ENCODE data around the gene DCAF7.
A peak's percentile ranks its signal among the peaks of the same experiment; 100 is the strongest.

The DCAF7 gene

GRCh38 chr17:63517825-63518534 is 32.3 kb upstream of the DCAF7 start:
- Mint-ChIP-seq H3K9me3 (no peaks in the 10 kb centered on the region), H3K4me3 (no peak overlapping the region), H3K4me1 (no peaks in the 10 kb centered on the region), H3K27ac (no peak overlapping the region), H3K36me3 (no peaks in the 10 kb centered on the region), H3K27me3 (peaks cover 46% of the 10 kb centered on the region)
- ATAC-seq: no peak

GRCh38 chr17:63519116-63519881 is 31.0 kb upstream of the DCAF7 start:
- Mint-ChIP-seq H3K36me3 (no peaks in the 10 kb centered on the region), H3K27ac (no peak overlapping the region), H3K4me1 (peaks cover 8% of the 10 kb centered on the region), H3K9me3 (no peaks in the 10 kb centered on the region), H3K27me3 (peaks cover 51% of the 10 kb centered on the region), H3K4me3 (no peak overlapping the region)
- no peak for ATAC-seq

- Mint-ChIP-seq H3K36me3 (no peaks in the 10 kb centered on the region), H3K27me3 (peaks cover 59% of the 10 kb centered on the region), H3K9me3 (no peaks in the 10 kb centered on the region), H3K27ac (no peak overlapping the region), H3K4me3 (no peak overlapping the region), H3K4me1 (peaks cover 8% of the 10 kb centered on the region)
- no peak for ATAC-seq
Observed at GRCh38 chr17:63519972-63520882, 30.1 kb upstream of the DCAF7 start.

- no peak within 1 kb of the TSS for H3K27ac Mint-ChIP-seq
- H3K4me1 Mint-ChIP-seq: peaks cover 8% of the 10 kb centered on the region
- peak within 1 kb of the TSS; percentile 1 for H3K4me3 Mint-ChIP-seq
- no peak for ATAC-seq
- peaks cover 63% of the 10 kb centered on the region for H3K27me3 Mint-ChIP-seq
- no peaks in the 10 kb centered on the region for H3K36me3 Mint-ChIP-seq
- H3K9me3 Mint-ChIP-seq: no peaks in the 10 kb centered on the region
Observed at GRCh38 chr17:63523253-63523855, 26.9 kb upstream of the DCAF7 start, which contains the start of gene KCNH6. KCNH6 (plus strand) TSS chr17:63523358; CDS start chr17:63523414, 56 bp downstream.

- H3K27ac Mint-ChIP-seq: no peak overlapping the region
- no peaks in the 10 kb centered on the region for H3K9me3 Mint-ChIP-seq
- peaks cover 8% of the 10 kb centered on the region for H3K4me1 Mint-ChIP-seq
- peak overlapping the region; percentile 1 for H3K4me3 Mint-ChIP-seq
- no peaks in the 10 kb centered on the region for H3K36me3 Mint-ChIP-seq
- ATAC-seq: no peak
- H3K27me3 Mint-ChIP-seq: peaks cover 63% of the 10 kb centered on the region
Observed at GRCh38 chr17:63524051-63524450, 26.2 kb upstream of the DCAF7 start.

GRCh38 chr17:63525190-63525946 is 24.9 kb upstream of the DCAF7 start:
- no peak for ATAC-seq
- Mint-ChIP-seq H3K9me3 (no peaks in the 10 kb centered on the region), H3K4me3 (no peak overlapping the region), H3K27ac (no peak overlapping the region), H3K4me1 (peaks cover 8% of the 10 kb centered on the region), H3K27me3 (peaks cover 63% of the 10 kb centered on the region), H3K36me3 (no peaks in the 10 kb centered on the region)

- Mint-ChIP-seq H3K4me1 (peaks cover 8% of the 10 kb centered on the region), H3K4me3 (no peak overlapping the region), H3K27ac (no peak overlapping the region), H3K27me3 (peaks cover 48% of the 10 kb centered on the region), H3K36me3 (no peaks in the 10 kb centered on the region), H3K9me3 (no peaks in the 10 kb centered on the region)
- no peak for ATAC-seq
Observed at GRCh38 chr17:63526861-63527260, 23.4 kb upstream of the DCAF7 start.

- no peaks in the 10 kb centered on the region for H3K36me3 Mint-ChIP-seq
- peaks cover 38% of the 10 kb centered on the region for H3K27me3 Mint-ChIP-seq
- H3K9me3 Mint-ChIP-seq: no peaks in the 10 kb centered on the region
- ATAC-seq: no peak
- no peak overlapping the region for H3K4me3 Mint-ChIP-seq
- no peak overlapping the region for H3K27ac Mint-ChIP-seq
- peaks cover 8% of the 10 kb centered on the region for H3K4me1 Mint-ChIP-seq
Observed at GRCh38 chr17:63528183-63528582, 22.1 kb upstream of the DCAF7 start.

GRCh38 chr17:63529711-63530556 is 20.3 kb upstream of the DCAF7 start:
- Mint-ChIP-seq H3K27ac (no peak overlapping the region), H3K36me3 (no peaks in the 10 kb centered on the region), H3K9me3 (no peaks in the 10 kb centered on the region), H3K27me3 (peaks cover 32% of the 10 kb centered on the region), H3K4me1 (no peaks in the 10 kb centered on the region), H3K4me3 (no peak overlapping the region)
- no peak for ATAC-seq

- Mint-ChIP-seq H3K9me3 (no peaks in the 10 kb centered on the region), H3K27ac (no peak overlapping the region), H3K4me1 (no peaks in the 10 kb centered on the region), H3K27me3 (peaks cover 32% of the 10 kb centered on the region), H3K4me3 (no peak overlapping the region), H3K36me3 (no peaks in the 10 kb centered on the region)
- peak; percentile 4 for ATAC-seq
Observed at GRCh38 chr17:63530557-63531021, 19.7 kb upstream of the DCAF7 start.

GRCh38 chr17:63531022-63531965 is 19.0 kb upstream of the DCAF7 start:
- ATAC-seq: no peak
- peaks cover 33% of the 10 kb centered on the region for H3K27me3 Mint-ChIP-seq
- no peak overlapping the region for H3K27ac Mint-ChIP-seq
- H3K4me1 Mint-ChIP-seq: no peaks in the 10 kb centered on the region
- H3K36me3 Mint-ChIP-seq: no peaks in the 10 kb centered on the region
- H3K9me3 Mint-ChIP-seq: no peaks in the 10 kb centered on the region
- H3K4me3 Mint-ChIP-seq: no peak overlapping the region

- Mint-ChIP-seq H3K9me3 (no peaks in the 10 kb centered on the region), H3K4me1 (peaks cover 4% of the 10 kb centered on the region), H3K27ac (no peak overlapping the region), H3K36me3 (no peaks in the 10 kb centered on the region), H3K27me3 (peaks cover 39% of the 10 kb centered on the region), H3K4me3 (no peak overlapping the region)
- ATAC-seq: no peak
Observed at GRCh38 chr17:63533433-63534077, 16.7 kb upstream of the DCAF7 start.

Measured in stimulated activated memory B cell treated with anti-CD40 and anti-IgM and Interleukin-4, amounts not matched to agents 10 μg/mL and 1 μg/mL and 100 μg/mL, for 72 hours (primary cell).